Measurements from ENCODE around the gene SNX13. TPM values are rescaled to one million over a fixed set of nuclear protein-coding genes. Genes with fewer than 3 reads are reported as not detected.

The SNX13 gene
- total RNA-seq, 2 donors from 2014 or later, result 36.1 to 46.9 TPM

GRCh38 chr7:17944720-17945119 lies 4.4 kb upstream of the SNX13 start:
- Histone ChIP-seq H3K4me3 (no peak overlapping the region), H3K36me3 (no peaks in the 10 kb centered on the region), H3K9me3 (no peaks in the 10 kb centered on the region), H3K27me3 (no peaks in the 10 kb centered on the region), H3K27ac (no peak overlapping the region), H3K4me1 (peaks cover 0 to 4% of the 10 kb centered on the region in 2 donors)
- DNase-seq (ENCODE audit: low spot score), result no peak
- TF ChIP-seq CTCF (IDR thresholded peaks at IDR 0.05), result peak in 1 of 2 donors; percentile 17

- H3K4me3 ChIP-seq, result no peak overlapping the region
- no peak for TF ChIP-seq CTCF (IDR thresholded peaks at IDR 0.05)
- H3K27ac ChIP-seq, result no peak overlapping the region
- no peaks in the 10 kb centered on the region for H3K9me3 ChIP-seq
- H3K4me1 ChIP-seq, result peaks cover 0 to 12% of the 10 kb centered on the region in 2 donors
- no peak for DNase-seq (ENCODE audit: low spot score)
- no peaks in the 10 kb centered on the region for H3K27me3 ChIP-seq
- no peaks in the 10 kb centered on the region for H3K36me3 ChIP-seq
Measured at GRCh38 chr7:17943006-17943405, 2.7 kb upstream of the SNX13 start.

- no peak overlapping the region for H3K27ac ChIP-seq
- no peaks in the 10 kb centered on the region for H3K9me3 ChIP-seq
- H3K27me3 ChIP-seq, result no peaks in the 10 kb centered on the region
- no peak for DNase-seq (ENCODE audit: low spot score)
- no peak for TF ChIP-seq CTCF (IDR thresholded peaks at IDR 0.05)
- peaks cover 0 to 20% of the 10 kb centered on the region in 2 donors for H3K4me1 ChIP-seq
- no peak overlapping the region for H3K4me3 ChIP-seq
- H3K36me3 ChIP-seq, result no peaks in the 10 kb centered on the region
Measured at GRCh38 chr7:17942231-17942630, 1.9 kb upstream of the SNX13 start.

GRCh38 chr7:17940951-17941431 lies 697 bp upstream of the SNX13 start:
- H3K9me3 ChIP-seq, result no peaks in the 10 kb centered on the region
- peaks cover 0 to 32% of the 10 kb centered on the region in 2 donors for H3K4me1 ChIP-seq
- no peak for DNase-seq (ENCODE audit: low spot score)
- no peaks in the 10 kb centered on the region for H3K36me3 ChIP-seq
- peak overlapping the region; percentile 96 to 99 for H3K27ac ChIP-seq
- no peaks in the 10 kb centered on the region for H3K27me3 ChIP-seq
- no peak for TF ChIP-seq CTCF (IDR thresholded peaks at IDR 0.05)
- peak overlapping the region; percentile 82 to 90 for H3K4me3 ChIP-seq

GRCh38 chr7:17939606-17940301 lies 540 bp downstream of the SNX13 start:
- H3K9me3 ChIP-seq, result no peaks in the 10 kb centered on the region
- peak overlapping the region; percentile 82 to 90 for H3K4me3 ChIP-seq
- TF ChIP-seq CTCF (IDR thresholded peaks at IDR 0.05), result no peak
- no peaks in the 10 kb centered on the region for H3K36me3 ChIP-seq
- no peaks in the 10 kb centered on the region for H3K27me3 ChIP-seq
- no peak for DNase-seq (ENCODE audit: low spot score)
- peak overlapping the region; percentile 96 to 99 for H3K27ac ChIP-seq
- peaks cover 0 to 45% of the 10 kb centered on the region in 2 donors for H3K4me1 ChIP-seq

All from right atrium auricular region (tissue), 2 donors.